Lower leg skin (tissue), 3 donors: ENCODE measurements around the gene SH3RF3.

Experiments
- POLR2A ChIP-seq, 2 donors: fragments of 450-650 bp; IDR thresholded peaks; one replicate each; pipeline ENCODE4 v1.6.1; 2016 to 2017; ENCODE audit warnings: antibody characterized with exemption in 2 of 2, mild to moderate bottlenecking in 1 of 2, moderate library complexity in 1 of 2
- TF ChIP-seq, protein P1 (sequence below), 3 donors: fragments of 450-650 bp; IDR thresholded peaks; one replicate each; pipeline ENCODE4 v1.5.1; 2016; ENCODE audit warnings: antibody characterized with exemption in 3 of 3, mild to moderate bottlenecking in 3 of 3, moderate library complexity in 2 of 3

DNA sequence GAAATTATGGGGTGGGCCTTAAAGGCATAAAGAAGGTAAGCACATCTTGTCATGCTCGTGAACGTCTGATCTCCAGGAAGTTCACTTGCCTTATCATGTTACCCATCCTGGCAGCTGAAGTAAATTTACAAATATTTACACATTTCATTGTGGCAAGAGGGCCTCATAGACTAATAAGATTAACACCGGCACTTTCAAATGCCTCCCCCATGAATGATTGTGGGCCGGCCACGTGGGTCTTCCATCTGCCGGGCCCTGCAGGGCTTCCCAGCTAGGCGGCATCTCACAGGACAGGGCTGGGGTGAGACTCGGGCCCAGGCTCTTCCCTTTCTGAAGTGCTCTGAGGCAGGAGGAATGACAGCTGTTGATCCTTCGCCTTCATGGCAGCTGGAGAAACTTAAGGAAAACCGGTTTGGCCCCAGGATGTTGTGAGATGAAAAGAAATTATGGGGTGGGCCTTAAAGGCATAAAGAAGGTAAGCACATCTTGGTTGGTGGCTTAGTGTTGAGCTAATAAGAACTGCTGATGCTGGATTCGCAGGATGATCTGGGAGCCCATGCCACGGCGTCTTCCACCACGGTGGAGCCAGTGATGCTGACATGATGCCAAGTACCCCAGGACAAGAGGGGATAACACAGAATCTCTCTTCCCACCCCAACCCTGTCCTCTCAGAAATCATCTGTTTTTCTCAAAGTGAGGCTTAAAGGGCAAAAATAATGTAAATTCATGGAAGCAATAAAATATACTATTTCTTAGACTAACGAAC is 308.5 kb downstream of the SH3RF3 start:
- TF ChIP-seq, protein P1, sequence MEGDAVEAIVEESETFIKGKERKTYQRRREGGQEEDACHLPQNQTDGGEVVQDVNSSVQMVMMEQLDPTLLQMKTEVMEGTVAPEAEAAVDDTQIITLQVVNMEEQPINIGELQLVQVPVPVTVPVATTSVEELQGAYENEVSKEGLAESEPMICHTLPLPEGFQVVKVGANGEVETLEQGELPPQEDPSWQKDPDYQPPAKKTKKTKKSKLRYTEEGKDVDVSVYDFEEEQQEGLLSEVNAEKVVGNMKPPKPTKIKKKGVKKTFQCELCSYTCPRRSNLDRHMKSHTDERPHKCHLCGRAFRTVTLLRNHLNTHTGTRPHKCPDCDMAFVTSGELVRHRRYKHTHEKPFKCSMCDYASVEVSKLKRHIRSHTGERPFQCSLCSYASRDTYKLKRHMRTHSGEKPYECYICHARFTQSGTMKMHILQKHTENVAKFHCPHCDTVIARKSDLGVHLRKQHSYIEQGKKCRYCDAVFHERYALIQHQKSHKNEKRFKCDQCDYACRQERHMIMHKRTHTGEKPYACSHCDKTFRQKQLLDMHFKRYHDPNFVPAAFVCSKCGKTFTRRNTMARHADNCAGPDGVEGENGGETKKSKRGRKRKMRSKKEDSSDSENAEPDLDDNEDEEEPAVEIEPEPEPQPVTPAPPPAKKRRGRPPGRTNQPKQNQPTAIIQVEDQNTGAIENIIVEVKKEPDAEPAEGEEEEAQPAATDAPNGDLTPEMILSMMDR (IDR thresholded peaks at IDR 0.05) = no peak
- no peak for TF ChIP-seq POLR2A (IDR thresholded peaks at IDR 0.05)
